ENCODE data around the gene RPRD1B. TPM values are rescaled to one million over a fixed set of nuclear protein-coding genes. Genes with fewer than 3 reads are reported as not detected.
A peak's percentile ranks its signal among the peaks of the same experiment; 100 is the strongest.

Gene RPRD1B
- polyA plus RNA-seq, 2 of the 4 experiments (the other 2 are of a cell fraction) = 16.4 to 28.4 TPM

GRCh38 chr20:38139977-38140753 lies 106.6 kb downstream of the RPRD1B start:
- Histone ChIP-seq H3K4me3 (no peak overlapping the region), H3K4me1 (peaks cover 70% of the 10 kb centered on the region), H3K9me3 (no peaks in the 10 kb centered on the region), H3K4me2 (no peak overlapping the region), H3K27ac (peak overlapping the region; percentile 2 to 38; a peak in 3 of 6 replicates)
- TF ChIP-seq GATA3 (IDR thresholded peaks at IDR 0.05; ENCODE audit: borderline replicate concordance) (no peak), TP53 (CRISPR knock-in tag; IDR thresholded peaks at IDR 0.05) (no peak), POLR2AphosphoS2 (conservative IDR thresholded peaks at IDR 0.05; ENCODE audit: low read length) (no peak), ZNF302 (CRISPR knock-in tag; IDR thresholded peaks at IDR 0.05) (no peak), RARB (CRISPR knock-in tag; IDR thresholded peaks at IDR 0.05) (no peak), HOXB5 (CRISPR knock-in tag; IDR thresholded peaks at IDR 0.05) (no peak), SMC3 (IDR thresholded peaks at IDR 0.05) (no peak), HMGXB4 (CRISPR knock-in tag; IDR thresholded peaks at IDR 0.05; ENCODE audit: borderline replicate concordance) (no peak), ESRRA (IDR thresholded peaks at IDR 0.05; ENCODE audit: borderline replicate concordance, low read length) (no peak), ZSCAN20 (CRISPR knock-in tag; IDR thresholded peaks at IDR 0.05) (no peak), MAZ (IDR thresholded peaks at IDR 0.05; ENCODE audit: borderline replicate concordance, low read depth, low read length) (no peak), POLR2A (IDR thresholded peaks at IDR 0.05; ENCODE audit: low read length) (no peak), NR3C1 (IDR thresholded peaks at IDR 0.05) (no peak), ZC3H11A (IDR thresholded peaks at IDR 0.05) (no peak), CEBPB (IDR thresholded peaks at IDR 0.05) (no peak), HDAC2 (IDR thresholded peaks at IDR 0.05) (no peak), PBX3 (IDR thresholded peaks at IDR 0.05) (no peak), FOSB (CRISPR knock-in tag; IDR thresholded peaks at IDR 0.05) (no peak), ATOH8 (CRISPR knock-in tag; IDR thresholded peaks at IDR 0.05; ENCODE audit: low read depth) (no peak)
- no peak for DNase-seq (ENCODE audit: low read depth in 1 of 2, low spot score in 1 of 2)
- 72% methylated on average over 12 of the region's 12 CpGs for WGBS (ENCODE audit: missing lambda C conversion rate)
- ChIA-PET CTCF (interaction anchor here (1.0 to 1.7 kb wide), 4 partner anchors 24 to 85 kb away, joined by 3 to 5 read pairs (median 4); no protein-coding TSS in a partner anchor), POLR2A (no interaction called here)
- FAIRE-seq = no peak
- ATAC-seq = no peak

- H3K4me3 ChIP-seq = no peak overlapping the region
- peaks cover 70% of the 10 kb centered on the region for H3K4me1 ChIP-seq
- no peak overlapping the region for H3K4me2 ChIP-seq
- DNase-seq (ENCODE audit: low read depth in 1 of 2, low spot score in 1 of 2) (no peak), ATAC-seq (no peak), FAIRE-seq (no peak)
- POLR2A ChIA-PET = no interaction called here
- no peaks in the 10 kb centered on the region for H3K9me3 ChIP-seq
- peak; percentile 19; the same call in 1 of the 2 replicates for TF ChIP-seq HOXA7 (CRISPR knock-in tag; IDR thresholded peaks at IDR 0.05)
- no peak for TF ChIP-seq TFCP2L1 (CRISPR knock-in tag; IDR thresholded peaks at IDR 0.05)
- TF ChIP-seq TP53 (CRISPR knock-in tag; IDR thresholded peaks at IDR 0.05) = no peak
- TF ChIP-seq BHLHE40 (IDR thresholded peaks at IDR 0.05; ENCODE audit: low read depth, low read length) = no peak
- TF ChIP-seq ELK1 (IDR thresholded peaks at IDR 0.05; ENCODE audit: low read depth, low read length) = no peak
- TF ChIP-seq JUN (IDR thresholded peaks at IDR 0.05) = peak in 1 of 2 experiments; percentile 34; a peak in 1 of 5 replicates
- no peak for TF ChIP-seq FOSB (CRISPR knock-in tag; IDR thresholded peaks at IDR 0.05)
- no peak for TF ChIP-seq SMC3 (IDR thresholded peaks at IDR 0.05)
- TF ChIP-seq PHF8 (IDR thresholded peaks at IDR 0.05; ENCODE audit: borderline replicate concordance, low read depth) = no peak
- WGBS (ENCODE audit: missing lambda C conversion rate) = 92% methylated on average over 18 of the region's 23 CpGs
- CTCF ChIA-PET = interaction anchor here (1.2 kb wide), 1 partner anchor 84 kb away, joined by 5 read pairs; no protein-coding TSS in a partner anchor
- peak overlapping the region; percentile 83 to 95 for H3K27ac ChIP-seq
These were observed 107.8 kb downstream of the RPRD1B start for GRCh38 chr20:38141204-38141888.

Data from A549 (cell line).